AML-193 (cell line): ENCODE measurements around the gene CRB3.

Experiments used
- DNase-seq, 2 experiments: peaks; one replicate each; lab custom pipeline; 2025; lab: John Stamatoyannopoulos, UW

Gene CRB3

GRCh38 chr19:6433165-6433564, 30.9 kb upstream of the CRB3 start:
- no peak for DNase-seq

GRCh38 chr19:6433663-6434062, 30.4 kb upstream of the CRB3 start, which contains the start of gene SLC25A41:
SLC25A41 (minus strand) TSS chr19:6433763; CDS start chr19:6433693, 70 bp downstream.
- DNase-seq: no peak

GRCh38 chr19:6439743-6440142, 24.3 kb upstream of the CRB3 start:
- no peak for DNase-seq

- no peak for DNase-seq
These were observed 23.2 kb upstream of the CRB3 start for GRCh38 chr19:6440905-6441304.

- DNase-seq: no peak
These were observed 21.9 kb upstream of the CRB3 start for GRCh38 chr19:6442087-6442688.

- no peak for DNase-seq
These were observed 20.1 kb upstream of the CRB3 start for GRCh38 chr19:6443986-6444385.

GRCh38 chr19:6446452-6446851, 17.6 kb upstream of the CRB3 start:
- no peak for DNase-seq

- DNase-seq: no peak
These were observed 16.0 kb upstream of the CRB3 start for GRCh38 chr19:6448045-6448444.

GRCh38 chr19:6450166-6450565, 13.9 kb upstream of the CRB3 start:
- no peak for DNase-seq

GRCh38 chr19:6451583-6452222, 12.4 kb upstream of the CRB3 start:
- DNase-seq: no peak

- no peak for DNase-seq
These were observed 11.9 kb upstream of the CRB3 start for GRCh38 chr19:6452223-6452614.

GRCh38 chr19:6452899-6453298, 11.2 kb upstream of the CRB3 start:
- no peak for DNase-seq

- no peak for DNase-seq
These were observed 10.0 kb upstream of the CRB3 start for GRCh38 chr19:6453951-6454565.

GRCh38 chr19:6455924-6456323, 8.1 kb upstream of the CRB3 start:
- no peak for DNase-seq

- DNase-seq: no peak
These were observed 5.9 kb upstream of the CRB3 start for GRCh38 chr19:6457958-6458694.

GRCh38 chr19:6458695-6459261, 5.3 kb upstream of the CRB3 start:
- DNase-seq: no peak

GRCh38 chr19:6459262-6460098, 4.6 kb upstream of the CRB3 start, which contains the start of gene SLC25A23:
SLC25A23 (minus strand) TSS chr19:6459792; CDS start chr19:6459628, 164 bp downstream.
- peak; percentile 27 to 31 for DNase-seq

GRCh38 chr19:6460099-6460884, 3.8 kb upstream of the CRB3 start:
- peak; percentile 95 to 97 for DNase-seq

GRCh38 chr19:6465006-6465405, 935 bp downstream of the CRB3 start:
- no peak for DNase-seq

- DNase-seq: no peak
These were observed 1.6 kb downstream of the CRB3 start for GRCh38 chr19:6465663-6466062.
